NCI-H2227 (cell line): ENCODE measurements around the gene UQCRHL.
A peak's percentile ranks its signal among the peaks of the same experiment; 100 is the strongest.

ENCODE experiments used
- DNase-seq: peaks from one replicate; lab custom pipeline; 2025; ENCODE audit not compliant: unreplicated experiment; lab: John Stamatoyannopoulos, UW

Gene UQCRHL

DNA sequence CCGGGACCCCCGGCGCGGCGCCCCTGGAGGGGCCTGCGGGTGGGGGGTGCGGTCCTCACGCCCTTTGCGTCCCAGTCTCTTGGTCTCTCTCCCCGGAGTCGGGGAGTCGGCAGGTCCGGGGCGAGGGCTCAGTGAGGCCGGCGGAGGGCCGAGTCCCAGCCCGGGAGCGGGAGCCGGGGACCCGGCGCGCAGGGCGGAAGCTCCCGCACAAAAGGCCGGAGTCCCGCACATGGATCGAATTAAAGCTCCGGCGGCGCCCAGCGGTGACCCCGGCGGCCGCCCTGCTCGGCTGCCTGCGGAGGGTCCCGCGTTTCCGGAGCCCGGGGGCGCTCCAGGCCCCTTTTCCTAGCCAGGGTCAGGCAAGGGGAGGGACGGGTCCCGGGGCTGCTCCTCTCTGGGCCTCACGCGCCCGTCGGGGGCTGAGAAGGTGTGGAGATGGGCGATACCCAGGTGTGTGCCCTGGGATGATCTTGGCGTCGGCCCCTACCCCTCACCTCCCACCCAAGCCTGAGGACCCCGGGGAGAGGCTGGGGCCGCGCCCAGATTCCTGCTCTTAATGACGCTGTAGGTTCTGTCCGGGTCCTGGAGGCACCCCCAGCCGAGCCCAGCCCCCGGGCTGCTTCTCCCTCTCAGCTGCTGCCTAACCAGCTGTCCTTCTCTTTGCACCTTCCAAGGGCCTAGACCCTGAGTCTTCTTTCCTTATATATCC, 48.3 kb downstream of the UQCRHL start:
- no peak for DNase-seq

- peak; percentile 37 for DNase-seq
Measured at GRCh38 chr1:15758343-15758931, 49.0 kb downstream of the UQCRHL start, which contains the start of gene FBLIM1. TSS of gene FBLIM1 (plus strand) at chr1:15758795. CDS start at chr1:15764984, 6,189 bp downstream.

DNA sequence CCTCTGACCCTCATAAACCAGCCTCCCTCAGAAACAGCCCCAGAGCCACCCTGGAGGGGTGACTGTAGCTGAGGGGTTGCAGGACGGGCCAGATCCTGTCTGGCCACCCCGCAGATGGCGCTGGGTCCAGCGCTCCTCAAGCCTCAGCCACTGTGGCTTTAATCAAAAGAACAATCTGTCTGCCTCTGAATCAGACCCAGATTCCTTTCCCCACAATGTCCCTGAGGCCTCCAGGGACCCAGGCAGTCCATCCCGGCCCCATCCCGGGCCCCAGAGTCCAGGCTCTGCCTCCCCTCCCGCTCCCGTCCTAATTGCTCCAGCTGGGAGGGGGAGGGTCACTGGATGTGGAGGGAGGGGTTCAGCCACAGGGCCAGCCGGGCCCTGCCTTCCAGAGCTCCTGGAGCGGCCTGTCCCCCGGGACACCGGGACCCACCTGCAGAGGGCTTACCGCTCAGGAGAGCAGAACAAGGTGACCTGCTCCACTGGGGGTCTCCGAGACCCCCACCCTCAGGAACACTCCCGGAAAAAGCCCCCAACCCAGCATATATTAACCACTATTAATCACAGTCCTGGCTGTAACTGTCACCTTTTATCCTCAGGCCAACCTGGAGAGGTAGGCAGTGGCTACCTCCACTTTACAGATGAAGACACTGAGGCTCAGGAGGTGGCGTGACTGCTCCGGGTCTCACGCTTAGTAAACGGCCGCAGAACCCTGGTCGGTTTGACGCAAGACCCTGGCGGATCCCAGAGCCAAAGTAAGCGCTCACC, 49.7 kb downstream of the UQCRHL start:
- DNase-seq, result peak; percentile 34
